SK-N-SH (cell line): Measurements from ENCODE around the gene CCL15. TPM values are rescaled to one million over a fixed set of nuclear protein-coding genes. Genes with fewer than 3 reads are reported as not detected.

Experiments
- CTCF ChIA-PET: fragments of 300-600, 350-600 bp; formaldehyde crosslinking; extraction: SDS; loops from one replicate; lab custom pipeline; 2021; lab: Yijun Ruan, JAX
- POLR2A ChIA-PET: fragments of 350-600 bp; sonication (Branson Sonifier 250); formaldehyde crosslinking; extraction: SDS; loops from one replicate; lab custom pipeline; 2020; ENCODE audit warnings: antibody characterized with exemption, inconsistent platforms; lab: Yijun Ruan, JAX
- DNase-seq: peaks from one replicate; pipeline ENCODE4 v3.0.0; 2012
- H2AFZ ChIP-seq: fragments of 200-600 bp; sonication (generic); 2 replicates; pipeline ENCODE4 v1.8.1; 2016; ENCODE audit warnings: antibody characterized with exemption, mild to moderate bottlenecking, low read depth
- H3F3A ChIP-seq: fragments of 200-600 bp; sonication (generic); replicated peaks from 2 replicates; pipeline ENCODE3; 2016; ENCODE audit warnings: antibody characterized with exemption, mild to moderate bottlenecking; ENCODE audit not compliant: insufficient read depth
- H3K27ac ChIP-seq, 2 experiments: fragments of 200-500 bp in 1 of 2; fragments of 200-600 bp in 1 of 2; sonication (Bioruptor generic) in 1 of 2; sonication (generic), shearing (Covaris generic) in 1 of 2; 2 replicates each; pipeline versions ENCODE4 v1.5.1 to v1.6.1; 2014 to 2016; ENCODE audit warnings: low read depth in 2 of 2, inconsistent platforms in 1 of 2, low read length in 1 of 2, mild to moderate bottlenecking in 1 of 2, mixed read lengths in 1 of 2
- H3K27me3 ChIP-seq: fragments of 200-600 bp; sonication (generic), shearing (Covaris generic); 2 replicates; pipeline ENCODE4 v1.6.1; 2016; ENCODE audit warnings: mixed run types; ENCODE audit not compliant: insufficient read depth
- H3K36me3 ChIP-seq, 2 experiments: fragments of 200-500 bp in 1 of 2; fragments of 200-600 bp in 1 of 2; sonication (Bioruptor generic) in 1 of 2; sonication (generic) in 1 of 2; replicated peaks in 1 of 2; 2 replicates each; pipeline versions ENCODE3 to v1.5.1; 2014 to 2016; ENCODE audit warnings: low read length in 1 of 2, mild to moderate bottlenecking in 1 of 2; ENCODE audit not compliant: insufficient read depth in 2 of 2, control insufficient read depth in 1 of 2
- H3K4me1 ChIP-seq, 2 experiments: fragments of 200-500 bp in 1 of 2; fragments of 200-600 bp in 1 of 2; sonication (Bioruptor generic) in 1 of 2; sonication (generic), shearing (Covaris generic) in 1 of 2; 2 replicates each; pipeline versions ENCODE4 v1.5.1 to v1.6.1; 2014 to 2016; ENCODE audit warnings: low read depth in 1 of 2, low read length in 1 of 2, mixed run types in 1 of 2; ENCODE audit not compliant: insufficient read depth in 2 of 2, control insufficient read depth in 1 of 2
- H3K4me2 ChIP-seq: fragments of 200-600 bp; sonication (generic), shearing (Covaris generic); 2 replicates; pipeline ENCODE4 v1.6.1; 2017; ENCODE audit warnings: mixed run types
- H3K4me3 ChIP-seq, 2 experiments: fragments of 200-500 bp in 1 of 2; fragments of 200-600 bp in 1 of 2; sonication (Bioruptor generic) in 1 of 2; sonication (generic), shearing (Covaris generic) in 1 of 2; 2 replicates each; pipeline versions ENCODE4 v1.5.1 to v1.8.1; 2014 to 2016; ENCODE audit warnings: low read depth in 2 of 2, inconsistent platforms in 1 of 2, low read length in 1 of 2, mild to moderate bottlenecking in 1 of 2, mixed read lengths in 1 of 2, moderate library complexity in 1 of 2
- H3K79me2 ChIP-seq: fragments of 200-600 bp; sonication (generic); 2 replicates; pipeline ENCODE4 v1.8.1; 2017; ENCODE audit warnings: mild to moderate bottlenecking; ENCODE audit not compliant: insufficient read depth
- H3K9ac ChIP-seq: fragments of 200-600 bp; sonication (generic); 2 replicates; pipeline ENCODE4 v1.6.1; 2017; ENCODE audit warnings: mixed run types
- H3K9me2 ChIP-seq: fragments of 200-600 bp; sonication (generic); 2 replicates; pipeline ENCODE4 v1.6.1; 2017; ENCODE audit warnings: mixed run types
- H3K9me3 ChIP-seq: fragments of 200-600 bp; sonication (generic); 2 replicates; pipeline ENCODE4 v1.6.1; 2017; ENCODE audit warnings: mixed run types, mild to moderate bottlenecking, moderate library complexity
- H4K20me1 ChIP-seq: fragments of 200-600 bp; sonication (generic); 2 replicates; pipeline ENCODE4 v1.6.1; 2017; ENCODE audit warnings: mild to moderate bottlenecking, mixed run types; ENCODE audit not compliant: insufficient read depth
- ELF1 ChIP-seq: IDR thresholded peaks from 2 replicates; pipeline ENCODE4 v1.4.0; 2012
- EZH2phosphoT487 ChIP-seq: fragments of 200-600 bp; sonication (generic); IDR thresholded peaks from 2 replicates; pipeline ENCODE4 v1.6.1; 2017; ENCODE audit warnings: low read depth, mixed run types, mild to moderate bottlenecking, antibody characterized with exemption, moderate library complexity, borderline replicate concordance
- FOSL2 ChIP-seq: IDR thresholded peaks from 2 replicates; pipeline ENCODE4 v1.4.0; 2012; ENCODE audit warnings: low read depth, mild to moderate bottlenecking, moderate library complexity, borderline replicate concordance
- FOXJ3 ChIP-seq: sonication (generic); formaldehyde crosslinking; IDR thresholded peaks from 2 replicates; pipeline ENCODE4 v1.5.1; 2020; ENCODE audit warnings: mild to moderate bottlenecking, missing genetic modification reagents
- FOXM1 ChIP-seq: IDR thresholded peaks from 2 replicates; pipeline ENCODE4 v1.4.0; 2012; ENCODE audit warnings: low read depth, mild to moderate bottlenecking
- GABPA ChIP-seq: IDR thresholded peaks from 2 replicates; pipeline ENCODE4 v1.4.0; 2012; ENCODE audit warnings: low read depth, mild to moderate bottlenecking
- MXI1 ChIP-seq: IDR thresholded peaks from 2 replicates; pipeline ENCODE4 v1.6.1; 2012; ENCODE audit warnings: mild to moderate bottlenecking, low read depth, low read length, improper control_type of control experiment
- NRF1 ChIP-seq: IDR thresholded peaks from 2 replicates; pipeline ENCODE4 v1.6.1; 2012; ENCODE audit warnings: low read depth, mild to moderate bottlenecking, low read length
- RCOR1 ChIP-seq: fragments of 150-350 bp; IDR thresholded peaks from 2 replicates; pipeline ENCODE4 v1.6.1; 2017; ENCODE audit warnings: antibody characterized with exemption, low read length
- RXRA ChIP-seq: IDR thresholded peaks from 2 replicates; pipeline ENCODE4 v1.4.0; 2012; ENCODE audit warnings: low read depth, mild to moderate bottlenecking, borderline replicate concordance
- SIN3A ChIP-seq: IDR thresholded peaks from 2 replicates; pipeline ENCODE4 v1.6.1; 2012; ENCODE audit warnings: low read depth, mild to moderate bottlenecking, low read length, moderate library complexity, borderline replicate concordance
- TCF12 ChIP-seq: IDR thresholded peaks from 2 replicates; pipeline ENCODE4 v1.4.0; 2012
- WGBS: methylation state at CpG from one replicate; pipeline ENCODE4 v1.1.6; 2017; ENCODE audit warnings: low lambda C conversion rate; 5-methylcytosine and 5-hydroxymethylcytosine counted together
- polyA plus RNA-seq, 3 experiments: library from polyadenylated mRNA; depleted of rRNA; stranded (reverse); fragments of >200 nt; gene quantifications; 2 replicates each; pipeline ENCODE4 v1.2.3, GENCODE V29; 2012
- TF ChIP-seq, protein P1 (sequence below): IDR thresholded peaks from 2 replicates; pipeline ENCODE4 v1.4.0; 2012; ENCODE audit warnings: low read depth, borderline replicate concordance
- TF ChIP-seq, protein P2 (sequence below): IDR thresholded peaks from 2 replicates; pipeline ENCODE4; 2012
- TF ChIP-seq, protein P3 (sequence below): IDR thresholded peaks from 2 replicates; pipeline ENCODE4 v1.4.0; 2012; ENCODE audit warnings: low read depth
- TF ChIP-seq, protein P4 (sequence below): fragments of 150-350 bp; IDR thresholded peaks from 2 replicates; pipeline ENCODE4 v1.6.1; 2016; ENCODE audit warnings: mild to moderate bottlenecking, low read depth, low read length

The CCL15 gene
- polyA plus RNA-seq, 1 of the 3 experiments (the other 2 are of a cell fraction), result not detected

DNA sequence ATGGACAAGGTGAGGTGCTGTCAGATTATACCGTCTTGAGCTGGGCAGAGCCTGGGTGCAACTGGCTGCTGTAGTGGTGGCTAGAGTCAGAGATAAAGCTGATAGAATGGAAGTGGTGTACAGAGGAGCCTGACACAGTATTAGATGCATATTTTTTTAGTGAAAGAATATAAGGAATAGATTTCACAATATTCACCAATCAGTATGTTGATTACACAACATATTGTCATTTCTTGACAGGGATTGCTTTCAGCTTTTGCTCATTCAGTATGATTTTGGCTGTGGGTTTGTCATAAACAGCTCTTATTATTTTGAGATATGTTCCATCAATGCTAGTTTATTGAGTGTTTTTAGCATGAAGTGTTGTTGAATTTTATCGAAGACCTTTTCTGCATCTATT, 18.1 kb upstream of the CCL15 start:
- no peaks in the 10 kb centered on the region; the same call in 1 of the 2 replicates for H3K27me3 ChIP-seq
- no peak overlapping the region for H3K4me3 ChIP-seq
- no peaks in the 10 kb centered on the region for H3K79me2 ChIP-seq
- H3K9me2 ChIP-seq, result no peaks in the 10 kb centered on the region
- no peaks in the 10 kb centered on the region for H3F3A ChIP-seq
- 11% methylated on average over 2 of the region's 2 CpGs for WGBS
- H3K4me2 ChIP-seq, result no peak overlapping the region
- H3K27ac ChIP-seq, result no peak overlapping the region
- TF ChIP-seq GABPA, result no peak
- no peak for TF ChIP-seq FOSL2
- no peak for TF ChIP-seq NRF1
- TF ChIP-seq, protein P1, sequence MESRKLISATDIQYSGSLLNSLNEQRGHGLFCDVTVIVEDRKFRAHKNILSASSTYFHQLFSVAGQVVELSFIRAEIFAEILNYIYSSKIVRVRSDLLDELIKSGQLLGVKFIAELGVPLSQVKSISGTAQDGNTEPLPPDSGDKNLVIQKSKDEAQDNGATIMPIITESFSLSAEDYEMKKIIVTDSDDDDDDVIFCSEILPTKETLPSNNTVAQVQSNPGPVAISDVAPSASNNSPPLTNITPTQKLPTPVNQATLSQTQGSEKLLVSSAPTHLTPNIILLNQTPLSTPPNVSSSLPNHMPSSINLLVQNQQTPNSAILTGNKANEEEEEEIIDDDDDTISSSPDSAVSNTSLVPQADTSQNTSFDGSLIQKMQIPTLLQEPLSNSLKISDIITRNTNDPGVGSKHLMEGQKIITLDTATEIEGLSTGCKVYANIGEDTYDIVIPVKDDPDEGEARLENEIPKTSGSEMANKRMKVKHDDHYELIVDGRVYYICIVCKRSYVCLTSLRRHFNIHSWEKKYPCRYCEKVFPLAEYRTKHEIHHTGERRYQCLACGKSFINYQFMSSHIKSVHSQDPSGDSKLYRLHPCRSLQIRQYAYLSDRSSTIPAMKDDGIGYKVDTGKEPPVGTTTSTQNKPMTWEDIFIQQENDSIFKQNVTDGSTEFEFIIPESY, result no peak
- H3K9ac ChIP-seq, result no peak overlapping the region
- no peak for DNase-seq
- no peaks in the 10 kb centered on the region for H3K36me3 ChIP-seq
- H4K20me1 ChIP-seq, result no peaks in the 10 kb centered on the region
- H2AFZ ChIP-seq, result no peak overlapping the region
- ChIA-PET CTCF (interaction anchor here (0.9 kb wide), 1 partner anchor 43 kb away, joined by 4 read pairs; no protein-coding TSS in a partner anchor), POLR2A (no interaction called here)
- no peaks in the 10 kb centered on the region for H3K9me3 ChIP-seq
- no peaks in the 10 kb centered on the region for H3K4me1 ChIP-seq

DNA sequence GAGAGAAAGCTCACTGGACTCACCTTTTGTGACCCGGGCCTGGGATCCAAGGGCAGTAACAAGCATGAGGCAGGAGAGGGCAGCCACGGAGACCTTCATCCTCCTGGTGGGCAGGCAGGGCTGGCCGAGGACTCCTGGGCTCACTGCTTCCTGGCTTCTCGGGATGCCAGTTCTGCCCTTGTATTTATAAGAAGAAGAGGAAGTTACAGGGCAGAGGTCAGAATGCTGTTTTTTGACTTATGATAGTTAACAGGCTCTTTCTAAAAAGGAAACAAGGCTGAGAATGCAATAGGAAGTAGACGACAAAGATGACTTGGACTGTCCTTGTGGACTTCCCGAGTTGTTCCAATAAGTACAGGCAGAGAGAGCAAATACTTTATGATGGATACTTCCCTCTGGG, 16.4 kb upstream of the CCL15 start, which contains the start of gene CCL23:
TSS of gene CCL23 (minus strand) at position 174 of the 400 bp plus-strand sequence. CDS start at position 99, 75 bp downstream.
- Histone ChIP-seq H3K9ac (no peak within 1 kb of the TSS), H3K4me2 (no peak within 1 kb of the TSS), H3K79me2 (no peaks in the 10 kb centered on the region), H4K20me1 (no peaks in the 10 kb centered on the region), H3F3A (no peaks in the 10 kb centered on the region), H3K9me2 (no peaks in the 10 kb centered on the region), H3K27ac (no peak within 1 kb of the TSS), H3K4me1 (no peaks in the 10 kb centered on the region), H3K27me3 (no peaks in the 10 kb centered on the region; the same call in 1 of the 2 replicates), H3K9me3 (no peaks in the 10 kb centered on the region), H2AFZ (no peak within 1 kb of the TSS), H3K4me3 (no peak within 1 kb of the TSS), H3K36me3 (no peaks in the 10 kb centered on the region)
- TF ChIP-seq ELF1, result no peak
- no peak for TF ChIP-seq FOXM1
- TF ChIP-seq, protein P2, sequence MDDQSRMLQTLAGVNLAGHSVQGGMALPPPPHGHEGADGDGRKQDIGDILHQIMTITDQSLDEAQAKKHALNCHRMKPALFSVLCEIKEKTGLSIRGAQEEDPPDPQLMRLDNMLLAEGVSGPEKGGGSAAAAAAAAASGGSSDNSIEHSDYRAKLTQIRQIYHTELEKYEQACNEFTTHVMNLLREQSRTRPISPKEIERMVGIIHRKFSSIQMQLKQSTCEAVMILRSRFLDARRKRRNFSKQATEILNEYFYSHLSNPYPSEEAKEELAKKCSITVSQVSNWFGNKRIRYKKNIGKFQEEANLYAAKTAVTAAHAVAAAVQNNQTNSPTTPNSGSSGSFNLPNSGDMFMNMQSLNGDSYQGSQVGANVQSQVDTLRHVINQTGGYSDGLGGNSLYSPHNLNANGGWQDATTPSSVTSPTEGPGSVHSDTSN, result no peak
- TF ChIP-seq, protein P3, sequence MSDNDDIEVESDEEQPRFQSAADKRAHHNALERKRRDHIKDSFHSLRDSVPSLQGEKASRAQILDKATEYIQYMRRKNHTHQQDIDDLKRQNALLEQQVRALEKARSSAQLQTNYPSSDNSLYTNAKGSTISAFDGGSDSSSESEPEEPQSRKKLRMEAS, result no peak
- no peak for TF ChIP-seq MXI1
- no peak for TF ChIP-seq RCOR1
- no peak for TF ChIP-seq SIN3A
- TF ChIP-seq TCF12, result no peak
- no peak for TF ChIP-seq RXRA
- TF ChIP-seq FOXJ3, result no peak
- TF ChIP-seq EZH2phosphoT487, result no peak
- TF ChIP-seq GABPA, result no peak
- TF ChIP-seq, protein P4, sequence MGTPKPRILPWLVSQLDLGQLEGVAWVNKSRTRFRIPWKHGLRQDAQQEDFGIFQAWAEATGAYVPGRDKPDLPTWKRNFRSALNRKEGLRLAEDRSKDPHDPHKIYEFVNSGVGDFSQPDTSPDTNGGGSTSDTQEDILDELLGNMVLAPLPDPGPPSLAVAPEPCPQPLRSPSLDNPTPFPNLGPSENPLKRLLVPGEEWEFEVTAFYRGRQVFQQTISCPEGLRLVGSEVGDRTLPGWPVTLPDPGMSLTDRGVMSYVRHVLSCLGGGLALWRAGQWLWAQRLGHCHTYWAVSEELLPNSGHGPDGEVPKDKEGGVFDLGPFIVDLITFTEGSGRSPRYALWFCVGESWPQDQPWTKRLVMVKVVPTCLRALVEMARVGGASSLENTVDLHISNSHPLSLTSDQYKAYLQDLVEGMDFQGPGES, result no peak
- 6% methylated on average over 6 of the region's 6 CpGs for WGBS
- POLR2A ChIA-PET, result no interaction called here
- DNase-seq, result no peak
- CTCF ChIA-PET, result interaction anchor here (1.2 kb wide), 1 partner anchor 465 kb away, joined by 3 read pairs; no protein-coding TSS in a partner anchor
